Subcutaneous adipose tissue (tissue), 4 donors: Measurements from ENCODE around the gene POLR3E. TPM values are rescaled to one million over a fixed set of nuclear protein-coding genes. Genes with fewer than 3 reads are reported as not detected.

ENCODE experiments used
- total RNA-seq, 4 donors: library from RNA; depleted of rRNA; stranded (reverse); fragments of >200 nt; gene quantifications; one replicate each; pipeline ENCODE4 v1.1.0, GENCODE V29; 2016
- TF ChIP-seq, protein P1 (sequence below): fragments of 450-650 bp; IDR thresholded peaks from one replicate; pipeline ENCODE4 v1.5.1; 2016; ENCODE audit warnings: low read depth, mild to moderate bottlenecking, control low read depth, antibody characterized with exemption, moderate library complexity

The POLR3E gene
- total RNA-seq, 4 donors from 2014 or later, result 29.2 to 48.4 (median 40.5) TPM

DNA sequence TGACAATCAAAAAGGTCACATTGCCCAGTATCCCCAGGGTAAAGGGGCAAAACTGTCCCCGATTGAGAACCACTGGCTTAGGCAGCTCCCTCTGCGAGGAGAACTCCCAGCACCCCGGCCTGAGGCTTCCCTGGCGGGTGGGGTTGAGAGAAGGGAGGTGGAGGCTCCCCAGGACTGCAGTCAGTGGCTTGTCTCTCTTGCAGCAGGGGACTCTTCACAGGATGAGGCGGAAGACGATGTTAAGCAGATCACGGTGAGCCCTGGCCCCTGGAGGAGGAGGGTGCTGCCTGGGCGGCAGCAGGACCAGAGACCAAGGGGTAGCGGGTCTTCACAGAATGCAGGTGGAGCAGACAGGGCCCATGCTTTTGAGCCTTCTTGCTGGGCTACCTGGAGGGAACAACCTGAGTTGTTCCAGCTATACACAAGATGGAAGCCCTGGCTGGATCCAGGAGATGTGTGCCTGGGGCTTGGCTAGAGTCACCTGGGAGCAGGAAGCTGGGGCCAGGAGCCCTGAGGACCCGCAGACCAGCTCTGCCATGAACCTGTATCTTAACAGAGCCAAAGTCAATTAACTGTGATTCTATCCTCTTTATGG is 16.8 kb downstream of the POLR3E start:
- TF ChIP-seq, protein P1, sequence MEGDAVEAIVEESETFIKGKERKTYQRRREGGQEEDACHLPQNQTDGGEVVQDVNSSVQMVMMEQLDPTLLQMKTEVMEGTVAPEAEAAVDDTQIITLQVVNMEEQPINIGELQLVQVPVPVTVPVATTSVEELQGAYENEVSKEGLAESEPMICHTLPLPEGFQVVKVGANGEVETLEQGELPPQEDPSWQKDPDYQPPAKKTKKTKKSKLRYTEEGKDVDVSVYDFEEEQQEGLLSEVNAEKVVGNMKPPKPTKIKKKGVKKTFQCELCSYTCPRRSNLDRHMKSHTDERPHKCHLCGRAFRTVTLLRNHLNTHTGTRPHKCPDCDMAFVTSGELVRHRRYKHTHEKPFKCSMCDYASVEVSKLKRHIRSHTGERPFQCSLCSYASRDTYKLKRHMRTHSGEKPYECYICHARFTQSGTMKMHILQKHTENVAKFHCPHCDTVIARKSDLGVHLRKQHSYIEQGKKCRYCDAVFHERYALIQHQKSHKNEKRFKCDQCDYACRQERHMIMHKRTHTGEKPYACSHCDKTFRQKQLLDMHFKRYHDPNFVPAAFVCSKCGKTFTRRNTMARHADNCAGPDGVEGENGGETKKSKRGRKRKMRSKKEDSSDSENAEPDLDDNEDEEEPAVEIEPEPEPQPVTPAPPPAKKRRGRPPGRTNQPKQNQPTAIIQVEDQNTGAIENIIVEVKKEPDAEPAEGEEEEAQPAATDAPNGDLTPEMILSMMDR, result no peak

DNA sequence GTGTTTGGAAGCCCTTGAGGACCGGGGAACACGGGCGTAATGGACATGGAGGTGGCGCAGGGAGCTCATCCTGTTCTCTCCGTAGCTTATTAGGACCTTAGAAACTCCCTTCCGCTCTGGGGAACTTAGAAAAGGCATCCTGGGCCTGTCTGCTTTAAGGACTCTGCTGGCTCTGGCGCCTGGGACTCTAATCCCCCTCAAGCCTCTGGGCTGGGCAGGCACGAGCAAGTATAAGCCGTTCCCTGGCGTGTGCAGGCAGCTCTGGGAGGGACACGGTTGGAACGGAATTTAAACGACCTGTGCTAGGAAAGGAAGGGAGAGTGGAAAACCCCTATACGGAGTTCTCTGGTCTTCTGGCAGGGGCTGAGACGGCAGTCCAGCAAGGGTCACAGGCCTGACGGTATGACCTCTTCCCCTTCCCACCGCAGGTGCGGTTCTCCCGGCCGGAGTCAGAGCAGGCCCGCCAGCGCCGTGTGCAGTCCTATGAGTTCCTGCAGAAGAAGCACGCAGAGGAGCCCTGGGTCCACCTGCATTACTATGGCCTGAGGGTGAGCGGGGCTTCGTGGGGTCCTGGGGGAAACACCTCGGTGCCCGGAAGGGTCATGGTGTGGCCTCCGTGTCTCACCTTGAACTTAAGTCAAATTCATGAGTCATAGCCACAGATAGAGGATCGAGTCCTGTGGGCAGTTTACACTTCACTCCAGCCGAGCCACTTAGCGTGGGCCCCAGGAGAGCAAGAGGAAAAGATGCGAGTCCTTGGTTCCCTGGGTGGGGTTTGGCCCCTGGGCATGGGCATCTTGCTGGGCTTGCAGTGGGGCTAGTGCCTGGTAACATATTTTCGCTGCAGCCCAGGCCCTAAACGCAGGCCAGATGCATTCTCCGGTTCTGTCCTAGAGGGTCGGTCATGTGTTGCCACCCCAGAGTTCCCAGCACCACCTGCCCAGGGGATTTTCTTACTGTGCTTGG is 17.7 kb downstream of the POLR3E start:
- TF ChIP-seq, protein P1, result no peak

DNA sequence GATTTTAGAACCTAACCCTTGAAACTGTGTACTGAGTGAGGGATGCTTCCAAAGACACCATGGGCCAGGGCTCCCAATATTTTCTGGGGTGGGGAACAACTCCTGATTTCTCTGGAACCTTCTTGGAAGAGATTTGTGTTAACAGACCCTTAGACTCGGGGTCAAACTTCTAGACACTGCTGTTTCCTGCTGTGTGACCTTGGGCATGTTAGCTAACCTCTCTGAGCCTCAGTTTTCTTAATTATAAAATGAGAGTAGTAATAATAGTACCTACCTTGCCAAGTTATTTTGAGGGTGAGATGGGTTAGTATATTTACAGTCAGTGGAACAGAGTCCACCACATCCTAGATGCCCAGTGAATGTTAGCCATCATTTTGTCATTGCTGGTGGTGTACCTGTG is 18.8 kb downstream of the POLR3E start:
- TF ChIP-seq, protein P1, result no peak

DNA sequence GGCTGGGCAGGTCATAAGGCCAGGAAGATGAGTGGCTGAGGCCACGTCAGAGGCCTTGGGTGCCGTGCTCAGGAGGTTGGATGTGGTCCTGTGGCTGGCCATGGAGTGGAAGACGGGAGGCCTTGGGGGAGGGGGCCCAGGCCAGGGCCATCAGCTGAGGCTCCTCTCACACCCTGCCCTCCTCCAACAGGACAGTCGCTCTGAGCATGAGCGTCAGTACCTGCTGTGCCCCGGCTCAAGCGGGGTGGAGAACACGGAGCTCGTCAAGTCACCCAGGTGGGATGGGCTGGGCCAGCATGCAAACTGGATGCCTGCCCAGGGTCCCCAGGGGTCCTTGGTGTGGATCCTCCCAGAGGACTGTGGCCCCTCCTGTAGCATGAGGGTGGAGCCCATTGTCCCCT is 19.2 kb downstream of the POLR3E start:
- TF ChIP-seq, protein P1, result no peak

DNA sequence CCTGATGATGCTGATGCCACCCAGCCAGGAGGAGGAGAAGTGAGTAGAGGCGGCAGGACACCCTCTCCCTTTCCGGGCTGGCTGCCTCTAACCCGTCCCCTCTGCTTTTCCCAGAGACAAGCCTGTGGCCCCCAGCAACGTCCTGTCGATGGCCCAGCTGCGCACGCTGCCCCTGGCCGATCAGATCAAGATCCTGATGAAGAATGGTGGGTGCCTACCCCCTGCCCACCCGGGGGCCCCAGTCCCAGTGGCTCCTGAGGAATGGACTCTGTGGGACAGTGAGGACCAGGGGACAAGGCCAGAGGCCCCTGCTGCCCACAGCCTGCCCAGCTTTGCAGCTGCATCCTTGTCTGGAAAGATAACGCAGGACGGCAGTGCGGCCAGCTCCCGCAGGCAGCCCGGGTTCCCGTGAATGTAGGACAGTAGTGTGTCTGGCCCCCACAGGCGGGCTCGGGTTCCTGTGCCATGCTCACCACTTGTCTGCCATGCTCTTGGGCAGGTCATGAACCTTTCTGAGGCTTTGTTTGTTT is 19.9 kb downstream of the POLR3E start:
- TF ChIP-seq, protein P1, result no peak

DNA sequence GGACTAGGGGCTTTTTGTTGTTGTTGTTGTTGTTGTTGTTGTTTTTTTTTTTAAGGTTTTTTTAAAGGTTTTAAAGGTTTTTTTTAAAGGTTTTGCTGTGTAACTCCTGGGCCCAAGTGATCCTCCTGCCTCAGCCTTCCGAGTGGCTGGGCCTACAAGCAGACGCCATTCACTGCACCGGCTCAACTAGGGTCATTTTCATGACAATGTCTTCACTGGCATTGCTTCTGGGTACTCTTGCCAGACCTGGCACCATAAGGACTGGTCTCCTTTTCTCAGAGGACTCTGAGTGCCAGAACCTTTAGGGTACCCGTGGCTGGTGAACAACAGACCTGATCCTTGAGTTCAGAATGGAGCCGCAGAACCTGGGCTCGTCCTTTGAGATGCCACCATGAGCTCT is 20.4 kb downstream of the POLR3E start:
- TF ChIP-seq, protein P1, result no peak
